Lung (tissue), 10 donors: ENCODE measurements around the gene NUTM2B. TPM values are rescaled to one million over a fixed set of nuclear protein-coding genes. Genes with fewer than 3 reads are reported as not detected.
"Not testable (repeated sequence)": the region's sequence is repeated elsewhere in the genome, so short reads cannot be mapped to it uniquely, and the experiment has no call there.

Experiments
- ATAC-seq: fragments of 200-7000 bp; cut with Tn5 transposase; one replicate; pipeline ENCODE4 v1.9.1; 2020; ENCODE audit warnings: moderate number of reproducible peaks; ENCODE audit not compliant: insufficient read depth, low FRiP score
- DNase-seq, 3 donors: peaks; one replicate each; pipeline ENCODE4 v3.0.0-alpha.2; 2013 to 2017
- H3K27ac ChIP-seq, 2 donors: one replicate each; pipeline ENCODE4 v1.5.1; 2013; ENCODE audit warnings: mild to moderate bottlenecking in 2 of 2, moderate library complexity in 2 of 2, control low read depth in 1 of 2, inconsistent platforms in 1 of 2, low read depth in 1 of 2, low read length in 1 of 2
- H3K27me3 ChIP-seq, 3 donors: one replicate each; pipeline ENCODE4 v1.5.1; 2013; ENCODE audit warnings: low read length in 2 of 3; ENCODE audit not compliant: control insufficient read depth in 3 of 3, insufficient read depth in 3 of 3
- H3K36me3 ChIP-seq, 4 donors: one replicate each; pipeline ENCODE4 v1.5.1; 2013; ENCODE audit warnings: low read length in 4 of 4, mild to moderate bottlenecking in 1 of 4, moderate library complexity in 1 of 4; ENCODE audit not compliant: control insufficient read depth in 4 of 4, insufficient read depth in 4 of 4
- H3K4me1 ChIP-seq, 5 donors: one replicate each; pipeline ENCODE4 v1.5.1; 2013; ENCODE audit warnings: low read length in 5 of 5, mild to moderate bottlenecking in 2 of 5, moderate library complexity in 1 of 5; ENCODE audit not compliant: control insufficient read depth in 5 of 5, insufficient read depth in 5 of 5
- H3K4me3 ChIP-seq: one replicate; pipeline ENCODE4 v1.5.1; 2013; ENCODE audit warnings: mild to moderate bottlenecking, control low read depth, moderate library complexity
- H3K9ac ChIP-seq, 2 donors: one replicate each; pipeline ENCODE4 v1.5.1; 2013; ENCODE audit warnings: low read length in 2 of 2, control low read depth in 1 of 2; ENCODE audit not compliant: insufficient read depth in 1 of 2
- H3K9me3 ChIP-seq, 4 donors: one replicate each; pipeline ENCODE4 v1.5.1; 2013; ENCODE audit warnings: low read length in 3 of 4, mild to moderate bottlenecking in 1 of 4, moderate library complexity in 1 of 4; ENCODE audit not compliant: control insufficient read depth in 4 of 4, insufficient read depth in 3 of 4
- WGBS, 2 donors: extraction: QIAGEN DNeasy Blood & Tissue Kit; methylation state at CpG; one replicate each; pipeline ENCODE4 v1.1.7; 2013; 5-methylcytosine and 5-hydroxymethylcytosine counted together
- polyA plus RNA-seq, 2 donors: library from polyadenylated mRNA; stranded (reverse); fragments of 200-250 nt; gene quantifications; one replicate each; pipeline ENCODE4 v1.2.1, GENCODE V29; 2013
- total RNA-seq, 2 donors: library from RNA; depleted of rRNA in 1 of 2; stranded (reverse); fragments of >200 nt in 1 of 2; gene quantifications; one replicate each; pipeline ENCODE4 v1.2.1, GENCODE V29; 2014 to 2021
- donor health status: Bipolar disorder and iron deficiency.
- donor health status: healthy.
- donor health status: DM: yes; HTN: yes; CAD: no.

NUTM2B gene
- total and polyA plus RNA-seq, 4 donors, result 0.07 to 1.7 (median 0.83) TPM

DNA sequence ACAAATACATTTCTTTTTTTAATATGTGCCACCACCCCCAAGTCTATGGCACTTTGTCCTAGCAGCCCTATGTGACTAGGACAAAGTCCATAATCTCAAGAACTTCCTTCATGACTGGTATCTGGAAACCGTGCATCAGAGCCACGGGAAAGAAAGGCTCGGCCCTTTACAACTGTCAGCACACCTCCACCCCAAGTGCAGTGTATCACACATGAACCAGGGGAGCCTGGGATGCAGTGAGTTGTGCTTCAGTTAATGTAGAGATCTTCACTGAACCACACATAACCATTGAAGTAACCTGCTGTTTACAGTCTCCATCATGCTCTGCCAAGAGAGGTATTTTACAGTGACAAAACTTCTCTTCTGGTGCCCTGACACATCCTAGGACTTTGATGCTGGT, 11.9 kb downstream of the NUTM2B start:
- WGBS, 2 donors, result 94% methylated on average over 2 of the region's 3 CpGs; no CpG with 5 or more reads in 1 of the 2 donors

DNA sequence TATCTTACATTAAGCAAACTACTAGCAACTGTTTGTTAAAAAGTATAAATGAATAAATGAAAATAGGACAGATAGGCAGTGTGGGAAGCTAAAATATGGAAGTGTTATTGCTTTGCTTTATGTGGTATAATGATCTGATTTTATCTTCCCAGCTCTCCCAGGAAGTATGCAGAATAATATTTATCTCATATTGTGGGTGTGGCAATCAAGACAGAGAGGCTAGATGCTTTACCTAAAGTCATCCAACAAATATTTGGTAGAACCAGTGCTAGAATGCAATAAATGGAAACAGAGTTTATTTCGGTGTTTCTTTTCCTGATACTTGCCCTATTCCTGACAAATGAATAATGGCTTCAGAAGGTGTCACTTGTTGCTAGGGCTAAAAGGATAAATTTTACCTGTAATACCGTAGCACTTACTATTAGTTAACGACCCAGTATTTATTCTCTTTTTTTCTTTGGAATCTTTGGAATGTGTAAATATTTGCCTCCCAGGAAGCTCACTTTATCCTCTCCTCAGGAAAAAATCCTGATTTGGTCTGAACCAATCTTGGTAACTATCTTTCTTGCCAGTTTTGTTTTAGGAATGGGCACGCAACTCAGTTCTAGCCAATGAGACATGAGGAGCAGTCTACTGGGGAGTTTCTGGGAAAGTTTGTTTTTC, 14.0 kb downstream of the NUTM2B start:
- not testable (repeated sequence) for H3K4me1 ChIP-seq, H3K4me3 ChIP-seq, ATAC-seq, H3K9me3 ChIP-seq, DNase-seq, H3K36me3 ChIP-seq, H3K27ac ChIP-seq, H3K9ac ChIP-seq, H3K27me3 ChIP-seq
- 83% methylated on average over 3 of the region's 4 CpGs; no CpG with 5 or more reads in 1 of the 2 donors for WGBS, 2 donors

More for the DNA sequence above, 11.9 kb downstream of the NUTM2B start:
- DNase-seq, H3K36me3 ChIP-seq, H3K9me3 ChIP-seq, H3K4me3 ChIP-seq, H3K9ac ChIP-seq, ATAC-seq, H3K4me1 ChIP-seq, H3K27ac ChIP-seq, H3K27me3 ChIP-seq: not testable (repeated sequence)

DNA sequence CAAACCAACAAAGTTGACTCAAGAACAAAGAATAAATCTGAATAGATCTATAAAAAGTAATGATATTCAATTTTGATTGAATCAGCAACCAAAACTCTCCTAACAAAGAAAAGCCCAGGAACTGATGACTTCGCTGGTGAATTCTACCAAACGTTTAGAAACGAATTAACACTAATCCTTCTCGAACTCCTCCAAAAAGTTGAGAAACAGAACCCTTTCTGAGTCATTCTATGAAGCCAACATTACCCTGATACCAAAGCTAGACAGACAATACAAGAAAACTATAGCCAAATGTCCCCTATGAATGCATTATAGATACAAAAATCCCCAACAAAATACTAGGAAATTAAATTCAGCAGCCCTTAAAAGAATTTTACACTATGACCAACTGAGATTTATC, 17.0 kb downstream of the NUTM2B start:
- H3K9me3 ChIP-seq, DNase-seq, H3K27me3 ChIP-seq, H3K4me3 ChIP-seq, ATAC-seq, H3K4me1 ChIP-seq, H3K9ac ChIP-seq, H3K36me3 ChIP-seq, H3K27ac ChIP-seq: not testable (repeated sequence)
- 86% methylated on average over 4 of the region's 4 CpGs; no CpG with 5 or more reads in 1 of the 2 donors for WGBS, 2 donors

DNA sequence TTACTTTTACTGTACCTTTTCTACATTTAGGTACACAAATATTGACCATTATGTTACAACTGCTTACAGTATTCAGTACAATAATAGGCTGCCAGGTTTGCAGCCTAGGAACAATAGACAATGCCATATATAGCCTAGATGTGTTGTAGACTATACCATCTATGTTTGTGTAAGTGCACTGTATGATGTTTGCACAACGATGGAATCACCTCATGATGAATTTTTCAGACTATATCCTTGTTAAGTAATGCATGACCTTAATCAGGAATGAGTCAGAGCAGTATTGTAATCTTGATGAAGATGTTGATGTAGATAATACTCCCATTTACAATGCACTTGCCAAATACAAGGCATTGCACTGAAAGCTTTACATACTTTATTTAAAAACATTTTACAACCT, 23.6 kb downstream of the NUTM2B start:
- H3K9ac ChIP-seq, H3K36me3 ChIP-seq, ATAC-seq, DNase-seq, H3K4me3 ChIP-seq, H3K4me1 ChIP-seq, H3K9me3 ChIP-seq, H3K27ac ChIP-seq, H3K27me3 ChIP-seq: not testable (repeated sequence)
- WGBS, 2 donors, result 76% methylated on average over 1 of the region's 1 CpG; no CpG with 5 or more reads in 1 of the 2 donors

DNA sequence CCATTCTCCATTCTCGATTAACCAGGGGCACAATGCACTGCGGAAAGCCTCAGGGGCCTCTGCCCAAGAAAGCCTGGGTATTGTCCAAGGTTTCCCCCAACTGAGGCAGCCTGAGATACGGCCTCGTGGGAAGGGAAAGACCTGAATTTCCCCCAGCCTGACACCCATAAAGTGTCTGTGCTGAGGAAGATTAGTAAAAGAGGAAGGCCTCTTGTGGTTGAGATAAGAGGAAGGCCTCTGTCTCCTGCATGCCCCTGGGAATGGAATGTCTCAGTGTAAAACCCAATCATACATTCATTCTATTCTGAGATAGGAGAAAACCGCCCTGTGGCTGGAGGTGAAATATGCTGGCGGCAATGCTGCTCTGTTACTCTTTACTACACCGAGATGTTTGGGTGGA, 41.8 kb downstream of the NUTM2B start:
- H3K36me3 ChIP-seq, H3K27me3 ChIP-seq, H3K9ac ChIP-seq, H3K9me3 ChIP-seq, H3K4me1 ChIP-seq, ATAC-seq, DNase-seq, H3K27ac ChIP-seq, H3K4me3 ChIP-seq: not testable (repeated sequence)
- 33% methylated on average over 5 of the region's 7 CpGs; no CpG with 5 or more reads in 1 of the 2 donors for WGBS, 2 donors

DNA sequence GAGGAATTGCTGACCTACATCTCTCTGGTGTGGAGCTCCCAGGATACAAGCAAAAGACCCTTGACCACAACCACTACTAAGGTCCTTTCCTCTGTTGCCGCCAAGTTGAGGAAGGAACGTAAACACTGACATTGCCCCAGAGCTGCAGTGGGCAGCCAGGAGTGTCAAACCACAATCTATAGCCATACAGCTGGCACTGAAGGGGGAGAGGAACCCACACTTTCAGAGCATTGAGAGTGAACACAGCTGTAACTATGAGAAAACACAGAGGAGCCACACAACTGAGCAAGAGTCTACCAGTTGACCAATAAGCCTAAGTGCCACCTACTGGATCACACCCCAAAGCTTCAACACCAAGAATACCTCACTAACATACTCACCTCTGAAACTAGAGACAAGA, 45.5 kb downstream of the NUTM2B start:
- H3K9ac ChIP-seq, ATAC-seq, DNase-seq, H3K4me3 ChIP-seq, H3K27me3 ChIP-seq, H3K4me1 ChIP-seq, H3K27ac ChIP-seq, H3K36me3 ChIP-seq, H3K9me3 ChIP-seq: not testable (repeated sequence)
- WGBS, 2 donors, result 49 to 92% methylated on average over 2 of the region's 2 CpGs

DNA sequence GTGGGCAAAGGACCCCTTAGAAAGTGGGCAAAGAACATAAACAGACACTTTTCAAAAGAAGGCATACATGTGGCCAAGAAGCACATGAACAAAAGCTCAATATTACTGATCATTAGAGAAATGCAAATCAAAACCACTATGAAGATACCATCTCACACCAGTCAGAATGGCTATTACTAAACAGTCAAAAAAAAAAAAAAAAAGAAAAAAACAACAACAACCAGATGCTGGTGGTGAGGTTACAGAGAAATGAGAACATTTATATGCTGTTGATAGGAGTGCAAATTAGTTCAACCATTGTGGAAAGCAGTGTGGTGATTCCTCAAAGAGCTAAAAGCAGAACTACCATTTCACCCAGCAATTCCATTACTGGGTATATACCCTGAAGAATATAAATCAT, 50.6 kb downstream of the NUTM2B start:
- not testable (repeated sequence) for H3K9me3 ChIP-seq, DNase-seq, H3K4me3 ChIP-seq, H3K9ac ChIP-seq, H3K36me3 ChIP-seq, H3K27me3 ChIP-seq, ATAC-seq, H3K27ac ChIP-seq, H3K4me1 ChIP-seq

DNA sequence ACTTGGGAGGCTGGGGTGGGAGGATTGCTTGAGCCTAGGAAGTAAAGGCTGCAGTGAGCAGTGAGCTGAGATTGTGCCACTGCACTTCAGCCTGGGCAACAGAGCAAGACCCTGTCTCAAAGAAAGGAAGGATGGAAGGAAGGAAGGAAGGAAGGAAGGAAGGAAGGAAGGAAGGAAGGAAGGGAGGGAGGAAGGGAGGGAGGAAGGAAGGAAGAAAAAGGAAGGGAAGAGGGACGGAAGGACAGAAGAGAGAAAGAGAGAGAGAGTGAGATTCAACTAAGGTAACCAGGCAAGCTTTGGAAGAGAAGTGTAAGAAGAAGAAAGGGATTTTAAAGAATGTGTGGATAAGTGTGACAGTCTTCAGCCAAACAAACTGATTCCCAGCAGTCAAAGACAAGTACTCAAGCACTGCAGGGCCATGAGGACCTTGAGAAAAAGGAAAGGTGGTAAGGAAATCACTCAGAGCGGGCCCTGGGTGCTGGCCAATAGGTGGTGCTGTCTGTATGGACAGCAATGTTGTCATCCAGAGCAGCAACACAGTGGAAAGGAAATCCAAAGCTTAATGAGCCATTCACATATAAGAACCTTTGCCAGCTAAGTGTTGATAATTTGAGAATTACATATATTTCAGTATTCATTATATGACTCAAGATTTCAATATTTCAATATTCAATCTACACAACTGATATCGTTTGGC, 55.4 kb downstream of the NUTM2B start:
- not testable (repeated sequence) for H3K9ac ChIP-seq, H3K36me3 ChIP-seq, H3K4me1 ChIP-seq, H3K4me3 ChIP-seq, DNase-seq, H3K27me3 ChIP-seq, H3K27ac ChIP-seq, H3K9me3 ChIP-seq, ATAC-seq
- 32 to 57% methylated on average over 3 of the region's 3 CpGs for WGBS, 2 donors
